Neural cell (in vitro differentiated cells): ENCODE data around the gene CASP2.

Experiments
- EP300 ChIP-seq: fragments of 450-650 bp; conservative IDR thresholded peaks from 2 replicates; pipeline ENCODE4 v1.6.1; 2014; ENCODE audit warnings: antibody characterized with exemption, mild to moderate bottlenecking, moderate library complexity; ENCODE audit not compliant: poor library complexity, severe bottlenecking
- EZH2 ChIP-seq: fragments of 200-600, 300-800 bp; shearing (Covaris generic), sonication (generic); IDR thresholded peaks from 2 replicates; pipeline ENCODE4 v1.6.1; 2014; ENCODE audit warnings: antibody characterized with exemption, low read length, borderline replicate concordance, mild to moderate bottlenecking; ENCODE audit not compliant: insufficient read depth, poor library complexity, severe bottlenecking
- POLR2AphosphoS5 ChIP-seq: IDR thresholded peaks from 2 replicates; pipeline ENCODE4 v1.6.1; 2012
- SMC3 ChIP-seq: fragments of 450-650 bp; conservative IDR thresholded peaks from 2 replicates; pipeline ENCODE4 v1.6.1; 2014; ENCODE audit warnings: antibody characterized with exemption, mild to moderate bottlenecking, moderate library complexity; ENCODE audit not compliant: poor library complexity
- TAF1 ChIP-seq: IDR thresholded peaks from 2 replicates; pipeline ENCODE4 v1.6.1; 2012; ENCODE audit warnings: low read depth
- TF ChIP-seq, protein P1 (sequence below): fragments of 450-650 bp; IDR thresholded peaks from 2 replicates; pipeline ENCODE4 v1.5.1; 2014; ENCODE audit warnings: antibody characterized with exemption, mild to moderate bottlenecking, moderate library complexity; ENCODE audit not compliant: poor library complexity, severe bottlenecking

- TF ChIP-seq SMC3 (no peak), POLR2AphosphoS5 (no peak), EP300 (no peak), EZH2 (no peak), TAF1 (no peak)
- TF ChIP-seq, protein P1, sequence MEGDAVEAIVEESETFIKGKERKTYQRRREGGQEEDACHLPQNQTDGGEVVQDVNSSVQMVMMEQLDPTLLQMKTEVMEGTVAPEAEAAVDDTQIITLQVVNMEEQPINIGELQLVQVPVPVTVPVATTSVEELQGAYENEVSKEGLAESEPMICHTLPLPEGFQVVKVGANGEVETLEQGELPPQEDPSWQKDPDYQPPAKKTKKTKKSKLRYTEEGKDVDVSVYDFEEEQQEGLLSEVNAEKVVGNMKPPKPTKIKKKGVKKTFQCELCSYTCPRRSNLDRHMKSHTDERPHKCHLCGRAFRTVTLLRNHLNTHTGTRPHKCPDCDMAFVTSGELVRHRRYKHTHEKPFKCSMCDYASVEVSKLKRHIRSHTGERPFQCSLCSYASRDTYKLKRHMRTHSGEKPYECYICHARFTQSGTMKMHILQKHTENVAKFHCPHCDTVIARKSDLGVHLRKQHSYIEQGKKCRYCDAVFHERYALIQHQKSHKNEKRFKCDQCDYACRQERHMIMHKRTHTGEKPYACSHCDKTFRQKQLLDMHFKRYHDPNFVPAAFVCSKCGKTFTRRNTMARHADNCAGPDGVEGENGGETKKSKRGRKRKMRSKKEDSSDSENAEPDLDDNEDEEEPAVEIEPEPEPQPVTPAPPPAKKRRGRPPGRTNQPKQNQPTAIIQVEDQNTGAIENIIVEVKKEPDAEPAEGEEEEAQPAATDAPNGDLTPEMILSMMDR: no peak
These were observed 63.4 kb downstream of the CASP2 start for GRCh38 chr7:143351574-143351973.
